ENCODE results near the gene PFN1.

The PFN1 gene

DNA sequence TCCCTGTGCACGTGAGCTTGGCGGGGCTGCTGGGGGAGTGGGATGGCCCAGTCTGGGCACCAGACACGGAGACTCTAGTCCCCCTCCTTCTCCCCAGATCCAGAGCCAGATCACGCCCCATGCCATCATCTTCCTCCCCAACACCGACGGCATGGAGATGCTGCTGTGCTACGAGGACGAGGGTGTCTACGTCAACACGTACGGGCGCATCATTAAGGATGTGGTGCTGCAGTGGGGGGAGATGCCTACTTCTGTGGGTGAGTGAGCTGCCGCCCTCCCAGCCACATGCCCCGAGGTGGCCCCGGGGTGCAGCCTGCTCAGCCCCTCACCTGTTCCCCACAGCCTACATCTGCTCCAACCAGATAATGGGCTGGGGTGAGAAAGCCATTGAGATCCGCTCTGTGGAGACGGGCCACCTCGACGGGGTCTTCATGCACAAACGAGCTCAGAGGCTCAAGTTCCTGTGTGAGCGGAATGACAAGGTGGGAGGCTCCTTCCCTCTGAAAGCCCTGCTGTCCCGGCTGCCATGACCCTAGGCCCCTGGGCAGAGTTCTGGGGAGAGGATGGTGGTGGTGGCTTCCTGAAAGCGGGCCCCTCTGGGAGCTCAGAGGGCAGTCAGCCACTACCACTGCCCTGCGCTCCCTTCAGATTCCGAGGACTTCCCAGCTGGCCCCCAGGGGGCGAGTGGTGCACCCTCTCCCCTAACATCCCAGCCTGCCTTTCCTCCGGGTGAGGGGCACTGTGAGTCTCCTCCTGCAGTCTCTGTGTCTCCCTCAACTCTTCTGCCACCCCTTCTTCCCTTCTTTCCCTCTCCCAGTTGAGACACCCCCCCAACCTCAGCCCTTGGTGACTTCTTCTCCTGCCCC, 51.8 kb downstream of the PFN1 start:
- DNase-seq (ENCODE audit: low spot score) = no peak

GRCh38 chr17:4895657-4896331, 52.5 kb downstream of the PFN1 start:
- DNase-seq (ENCODE audit: low spot score) = no peak

All from hepatic stellate cell (primary cell).